ENCODE measurements around the gene FOXL3. TPM values are rescaled to one million over a fixed set of nuclear protein-coding genes. Genes with fewer than 3 reads are reported as not detected.

FOXL3 gene
- total RNA-seq, 4 donors from 2014 or later: not detected

GRCh38 chr7:297611-298374, 7.8 kb downstream of the FOXL3 start:
- DNase-seq (ENCODE audit: low spot score): no peak
- TF ChIP-seq CTCF (IDR thresholded peaks at IDR 0.05): no peak
- no peak for ATAC-seq (ENCODE audit: low FRiP score)

- ATAC-seq (ENCODE audit: low FRiP score) (no peak), DNase-seq (ENCODE audit: low spot score) (no peak)
These were observed 8.4 kb downstream of the FOXL3 start for GRCh38 chr7:298375-298702.

GRCh38 chr7:298743-299142, 8.8 kb downstream of the FOXL3 start:
- TF ChIP-seq CTCF (IDR thresholded peaks at IDR 0.05): no peak
- DNase-seq (ENCODE audit: low spot score) (no peak), ATAC-seq (ENCODE audit: low FRiP score) (no peak)

More at GRCh38 chr7:298375-298702, 8.4 kb downstream of the FOXL3 start:
- TF ChIP-seq CTCF (IDR thresholded peaks at IDR 0.05): no peak

GRCh38 chr7:299169-299568, 9.2 kb downstream of the FOXL3 start:
- TF ChIP-seq CTCF (IDR thresholded peaks at IDR 0.05): no peak
- ATAC-seq (ENCODE audit: low FRiP score) (no peak), DNase-seq (ENCODE audit: low spot score) (no peak)

- no peak for ATAC-seq (ENCODE audit: low FRiP score)
- no peak for DNase-seq (ENCODE audit: low spot score)
- no peak for TF ChIP-seq CTCF (IDR thresholded peaks at IDR 0.05)
These were observed 9.7 kb downstream of the FOXL3 start for GRCh38 chr7:299628-300027.

- TF ChIP-seq CTCF (IDR thresholded peaks at IDR 0.05): no peak
- no peak for DNase-seq (ENCODE audit: low spot score)
- no peak for ATAC-seq (ENCODE audit: low FRiP score)
These were observed 10.1 kb downstream of the FOXL3 start for GRCh38 chr7:300048-300447.

GRCh38 chr7:300546-301290, 10.7 kb downstream of the FOXL3 start:
- no peak for ATAC-seq (ENCODE audit: low FRiP score)
- no peak for DNase-seq (ENCODE audit: low spot score)
- no peak for TF ChIP-seq CTCF (IDR thresholded peaks at IDR 0.05)
